A549 (cell line): ENCODE measurements around the gene SLC22A14. TPM values are rescaled to one million over a fixed set of nuclear protein-coding genes. Genes with fewer than 3 reads are reported as not detected.

Source experiments
- ATAC-seq, 2 experiments: fragments of 200-7000 bp in 1 of 2; fragments of >200 bp in 1 of 2; cut with Nextera tagmentation in 1 of 2; cut with Tn5 transposase in 1 of 2; 3 replicates each; pipeline versions ENCODE4 v1.8.0 to v1.9.1; 2018 to 2020; ENCODE audit warnings: mild to moderate bottlenecking in 1 of 2, moderate library complexity in 1 of 2
- CTCF ChIA-PET: fragments of 300-600 bp; sonication (Branson Sonifier 250); formaldehyde crosslinking; extraction: SDS; loops from one replicate; lab custom pipeline; 2021; ENCODE audit warnings: antibody characterized with exemption, inconsistent platforms; lab: Yijun Ruan, JAX
- POLR2A ChIA-PET: fragments of 350-600 bp; formaldehyde crosslinking; extraction: SDS; loops from one replicate; lab custom pipeline; 2021; ENCODE audit warnings: antibody characterized with exemption, inconsistent platforms; lab: Yijun Ruan, JAX
- DNase-seq, 2 experiments: peaks; one replicate each; pipeline versions ENCODE4 v3.0.0 to v3.0.0-alpha.2; 2011 to 2016; ENCODE audit warnings: low read depth in 1 of 2, low spot score in 1 of 2
- FAIRE-seq: peaks from 2 replicates; lab custom pipeline; 2011; peaks lifted over from hg19 to GRCh38; lab: Jason Lieb, UNC
- H3K27ac ChIP-seq, 2 experiments: fragments of >200 bp; sonication (Bioruptor Twin); formaldehyde crosslinking; 3 replicates each; pipeline ENCODE4 v1.5.1; 2016 to 2017
- H3K4me1 ChIP-seq: fragments of >200 bp; sonication (Bioruptor Twin); formaldehyde crosslinking; 3 replicates; pipeline ENCODE4 v1.6.1; 2016
- H3K4me2 ChIP-seq: fragments of >200 bp; sonication (Bioruptor Twin); formaldehyde crosslinking; 3 replicates; pipeline ENCODE4 v1.6.1; 2016
- H3K4me3 ChIP-seq: fragments of >200 bp; sonication (Bioruptor Twin); formaldehyde crosslinking; 3 replicates; pipeline ENCODE4 v1.5.1; 2016
- H3K9me3 ChIP-seq: fragments of >200 bp; sonication (Bioruptor Twin); formaldehyde crosslinking; 3 replicates; pipeline ENCODE4 v1.6.1; 2016
- CHD4 ChIP-seq: fragments of 200-600 bp; sonication (generic); IDR thresholded peaks from 2 replicates; pipeline ENCODE4 v1.6.1; 2016; ENCODE audit warnings: antibody characterized with exemption, mild to moderate bottlenecking, borderline replicate concordance
- EHF ChIP-seq: fragments of 250-450 bp; sonication (Bioruptor Pico); IDR thresholded peaks from 2 replicates; pipeline ENCODE4 v1.5.0; 2020; ENCODE audit warnings: mild to moderate bottlenecking
- HOXB13 ChIP-seq: fragments of 250-450 bp; sonication (Bioruptor Pico); IDR thresholded peaks from 2 replicates; pipeline ENCODE4 v1.5.0; 2020; ENCODE audit warnings: low read depth, mild to moderate bottlenecking, moderate library complexity
- HOXB5 ChIP-seq: fragments of 250-450 bp; sonication (Bioruptor Pico); IDR thresholded peaks from 2 replicates; pipeline ENCODE4 v1.5.0; 2020; ENCODE audit warnings: mild to moderate bottlenecking, moderate library complexity
- MAFK ChIP-seq: fragments of 450-650 bp; IDR thresholded peaks from 2 replicates; pipeline ENCODE4 v1.6.1; 2014; ENCODE audit not compliant: partially characterized antibody
- MYC ChIP-seq: IDR thresholded peaks from 2 replicates; pipeline ENCODE4 v1.6.1; 2012; ENCODE audit warnings: mild to moderate bottlenecking, inconsistent platforms, low read length, improper control_type of control experiment, borderline replicate concordance
- RAD21 ChIP-seq, 2 experiments: fragments of >200 bp in 1 of 2; sonication (Bioruptor Twin) in 1 of 2; formaldehyde crosslinking in 1 of 2; IDR thresholded peaks in 1 of 2; conservative IDR thresholded peaks in 1 of 2; 2 replicates in 1 of 2; 3 replicates in 1 of 2; pipeline ENCODE4 v1.6.1; 2012 to 2018; ENCODE audit warnings: inconsistent platforms in 1 of 2
- RARB ChIP-seq: fragments of 250-450 bp; sonication (Bioruptor Pico); IDR thresholded peaks from 2 replicates; pipeline ENCODE4 v1.8.0; 2021; ENCODE audit warnings: mild to moderate bottlenecking, moderate library complexity
- RCOR1 ChIP-seq: fragments of 150-350 bp; IDR thresholded peaks from 2 replicates; pipeline ENCODE4 v1.6.1; 2014; ENCODE audit warnings: antibody characterized with exemption, low read length, low read depth
- TFCP2L1 ChIP-seq: fragments of 250-450 bp; sonication (Bioruptor Pico); IDR thresholded peaks from 2 replicates; pipeline ENCODE4 v1.5.0; 2021; ENCODE audit warnings: mild to moderate bottlenecking
- ZSCAN20 ChIP-seq: fragments of 250-450 bp; sonication (Bioruptor Pico); IDR thresholded peaks from 2 replicates; pipeline ENCODE4 v1.8.0; 2022; ENCODE audit warnings: mild to moderate bottlenecking, moderate library complexity
- WGBS: methylation state at CpG from one replicate; pipeline ENCODE4 v1.1.6; 2017; ENCODE audit errors: missing lambda C conversion rate; 5-methylcytosine and 5-hydroxymethylcytosine counted together
- polyA plus RNA-seq, 4 experiments: library from polyadenylated mRNA; depleted of rRNA in 3 of 4; stranded (reverse); fragments of >200 nt; fragmentation: RNase III in 1 of 4; extraction: RNeasy Plus Mini Kit Qiagen cat#74134 plus additional on column Dnase treatment in 1 of 4; gene quantifications; 2 replicates in 3 of 4; 3 replicates in 1 of 4; pipeline ENCODE4 v1.2.3, GENCODE V29; 2011 to 2017
- TF ChIP-seq, protein P1 (sequence below): fragments of 150-350 bp; IDR thresholded peaks from 2 replicates; pipeline ENCODE4 v1.6.1; 2014; ENCODE audit warnings: low read depth, mild to moderate bottlenecking, low read length
- TF ChIP-seq, protein P2 (sequence below): fragments of >200 bp; sonication (Bioruptor Twin); formaldehyde crosslinking; IDR thresholded peaks from 3 replicates; pipeline ENCODE4 v1.5.1; 2016
- TF ChIP-seq, protein P3 (sequence below): fragments of 450-650 bp; IDR thresholded peaks from 2 replicates; pipeline ENCODE4 v1.6.1; 2014; ENCODE audit warnings: antibody characterized with exemption
- TF ChIP-seq, protein P4 (sequence below): fragments of >200 bp; sonication (Bioruptor Twin); formaldehyde crosslinking; IDR thresholded peaks from 3 replicates; pipeline ENCODE4 v1.6.1; 2016
- TF ChIP-seq, protein P5 (sequence below): IDR thresholded peaks from 2 replicates; pipeline ENCODE4 v1.6.1; 2012; ENCODE audit warnings: low read depth, borderline replicate concordance

SLC22A14 gene
- polyA plus RNA-seq, 2 of the 4 experiments (the other 2 are of a cell fraction): 0.04 TPM; not detected in 1

DNA sequence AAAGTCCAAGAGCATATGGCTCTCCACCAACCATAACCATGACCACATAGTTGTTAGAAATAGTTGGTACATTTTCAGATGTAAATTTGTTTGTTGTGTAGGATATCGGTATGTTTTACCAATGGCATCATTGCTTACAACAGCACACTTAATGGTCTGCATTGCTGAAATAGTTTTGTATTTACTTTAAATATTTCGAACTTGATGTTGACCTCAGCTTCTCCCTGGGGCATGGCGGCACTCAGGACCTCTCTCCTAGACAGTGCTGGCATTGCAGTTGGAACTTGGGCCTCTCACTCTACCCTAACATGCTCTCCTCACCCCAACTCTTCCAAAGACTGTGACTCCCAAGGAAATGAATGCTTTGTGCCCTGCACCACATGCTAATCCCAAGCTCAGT, 11.5 kb upstream of the SLC22A14 start:
- ChIA-PET POLR2A (no interaction called here), CTCF (interaction anchor here (0.6 to 0.9 kb wide), 2 partner anchors 28 to 110 kb away, joined by 3 to 5 read pairs; no protein-coding TSS in a partner anchor)
- no peak for TF ChIP-seq HOXB13
- no peaks in the 10 kb centered on the region for H3K4me1 ChIP-seq
- no peak overlapping the region for H3K27ac ChIP-seq
- DNase-seq (no peak), FAIRE-seq (no peak), ATAC-seq (no peak)
- no peak overlapping the region for H3K4me3 ChIP-seq
- H3K4me2 ChIP-seq: no peak overlapping the region
- H3K9me3 ChIP-seq: no peaks in the 10 kb centered on the region
- WGBS: 77% methylated on average over 3 of the region's 3 CpGs

DNA sequence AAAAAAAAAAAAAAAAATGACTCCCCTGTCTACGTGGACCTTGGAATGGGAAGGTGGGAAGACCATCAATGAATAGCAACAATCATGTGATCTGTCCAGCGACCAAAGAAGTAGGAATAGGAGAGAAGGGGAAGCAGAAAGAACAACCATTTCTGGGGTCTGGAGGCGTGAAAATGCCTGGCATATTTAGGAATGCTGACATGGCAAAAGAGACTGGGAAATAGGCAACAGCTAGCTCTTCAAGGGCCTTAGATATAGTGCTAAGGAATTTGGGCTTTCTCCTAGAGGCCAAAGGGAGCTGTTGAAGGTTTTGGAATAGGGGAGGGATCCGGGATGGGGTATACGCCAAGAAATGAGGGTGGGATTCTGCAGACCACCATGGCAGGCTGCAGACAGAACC, 10.5 kb upstream of the SLC22A14 start:
- TF ChIP-seq, protein P1, sequence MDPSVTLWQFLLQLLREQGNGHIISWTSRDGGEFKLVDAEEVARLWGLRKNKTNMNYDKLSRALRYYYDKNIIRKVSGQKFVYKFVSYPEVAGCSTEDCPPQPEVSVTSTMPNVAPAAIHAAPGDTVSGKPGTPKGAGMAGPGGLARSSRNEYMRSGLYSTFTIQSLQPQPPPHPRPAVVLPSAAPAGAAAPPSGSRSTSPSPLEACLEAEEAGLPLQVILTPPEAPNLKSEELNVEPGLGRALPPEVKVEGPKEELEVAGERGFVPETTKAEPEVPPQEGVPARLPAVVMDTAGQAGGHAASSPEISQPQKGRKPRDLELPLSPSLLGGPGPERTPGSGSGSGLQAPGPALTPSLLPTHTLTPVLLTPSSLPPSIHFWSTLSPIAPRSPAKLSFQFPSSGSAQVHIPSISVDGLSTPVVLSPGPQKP: no peak
- no peak for TF ChIP-seq RCOR1
- TF ChIP-seq ZSCAN20 (CRISPR knock-in tag): no peak
- TF ChIP-seq, protein P2, sequence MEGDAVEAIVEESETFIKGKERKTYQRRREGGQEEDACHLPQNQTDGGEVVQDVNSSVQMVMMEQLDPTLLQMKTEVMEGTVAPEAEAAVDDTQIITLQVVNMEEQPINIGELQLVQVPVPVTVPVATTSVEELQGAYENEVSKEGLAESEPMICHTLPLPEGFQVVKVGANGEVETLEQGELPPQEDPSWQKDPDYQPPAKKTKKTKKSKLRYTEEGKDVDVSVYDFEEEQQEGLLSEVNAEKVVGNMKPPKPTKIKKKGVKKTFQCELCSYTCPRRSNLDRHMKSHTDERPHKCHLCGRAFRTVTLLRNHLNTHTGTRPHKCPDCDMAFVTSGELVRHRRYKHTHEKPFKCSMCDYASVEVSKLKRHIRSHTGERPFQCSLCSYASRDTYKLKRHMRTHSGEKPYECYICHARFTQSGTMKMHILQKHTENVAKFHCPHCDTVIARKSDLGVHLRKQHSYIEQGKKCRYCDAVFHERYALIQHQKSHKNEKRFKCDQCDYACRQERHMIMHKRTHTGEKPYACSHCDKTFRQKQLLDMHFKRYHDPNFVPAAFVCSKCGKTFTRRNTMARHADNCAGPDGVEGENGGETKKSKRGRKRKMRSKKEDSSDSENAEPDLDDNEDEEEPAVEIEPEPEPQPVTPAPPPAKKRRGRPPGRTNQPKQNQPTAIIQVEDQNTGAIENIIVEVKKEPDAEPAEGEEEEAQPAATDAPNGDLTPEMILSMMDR: no peak
- no peak for TF ChIP-seq HOXB5 (CRISPR knock-in tag)
- TF ChIP-seq MAFK: peak; percentile 90
- Histone ChIP-seq H3K4me3 (no peak overlapping the region), H3K9me3 (no peaks in the 10 kb centered on the region), H3K4me2 (no peak overlapping the region), H3K27ac (no peak overlapping the region), H3K4me1 (no peaks in the 10 kb centered on the region)
- CTCF ChIA-PET: interaction anchor here (0.6 to 1.0 kb wide), 2 partner anchors 11 to 109 kb away, joined by 3 to 5 read pairs; no protein-coding TSS in a partner anchor
- DNase-seq: no peak
- POLR2A ChIA-PET: no interaction called here
- WGBS: 72% methylated on average over 5 of the region's 5 CpGs
- FAIRE-seq: no peak
- ATAC-seq: no peak

DNA sequence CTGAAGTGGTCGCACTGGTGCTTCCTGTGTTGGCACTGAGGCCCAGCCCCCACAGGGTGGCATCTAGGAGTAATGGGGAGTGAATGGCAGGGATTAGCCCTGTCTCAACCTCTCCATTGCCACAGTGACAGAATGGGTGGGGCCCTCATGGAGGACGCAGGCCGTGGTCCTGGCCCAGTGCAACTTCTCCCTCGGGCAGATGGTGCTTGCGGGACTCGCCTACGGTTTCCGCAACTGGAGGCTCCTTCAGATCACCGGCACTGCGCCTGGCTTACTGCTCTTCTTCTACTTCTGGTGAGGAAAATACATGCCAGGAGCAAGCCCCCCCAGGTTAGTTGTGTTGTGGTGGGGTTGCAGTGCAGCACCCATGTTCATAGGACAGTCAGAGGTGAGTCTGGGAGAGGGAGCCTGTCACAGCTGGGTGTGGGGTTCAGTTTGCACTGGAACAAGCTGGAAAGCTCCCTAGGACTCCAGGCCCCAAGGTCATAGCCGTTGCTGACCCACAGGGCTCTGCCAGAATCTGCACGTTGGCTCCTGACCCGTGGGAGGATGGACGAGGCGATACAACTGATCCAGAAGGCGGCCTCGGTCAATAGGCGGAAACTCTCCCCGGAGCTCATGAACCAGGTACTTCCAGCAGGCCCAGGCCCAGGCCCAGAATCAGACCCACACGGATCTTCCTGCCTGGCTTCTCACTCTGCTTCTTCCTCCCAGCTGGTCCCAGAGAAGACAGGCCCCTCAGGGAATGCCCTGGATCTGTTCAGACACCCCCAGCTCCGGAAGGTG, 7.0 kb upstream of the SLC22A14 start:
- ATAC-seq: no peak
- CTCF ChIA-PET: interaction anchor here (0.5 kb wide), 1 partner anchor 94 kb away, joined by 3 read pairs; no protein-coding TSS in a partner anchor
- H3K9me3 ChIP-seq: no peaks in the 10 kb centered on the region
- POLR2A ChIA-PET: interaction anchor here (0.6 kb wide), 1 partner anchor 110 kb away, joined by 3 read pairs; the partner anchor contains the start of gene OXSR1
- no peak overlapping the region for H3K4me3 ChIP-seq
- H3K4me2 ChIP-seq: no peak overlapping the region
- TF ChIP-seq RAD21 (conservative IDR thresholded peaks at IDR 0.05 in 1 of 2, IDR thresholded peaks at IDR 0.05 in 1 of 2) (no peak), TFCP2L1 (CRISPR knock-in tag) (no peak), MAFK (no peak), CHD4 (no peak), MYC (no peak), RARB (CRISPR knock-in tag) (no peak), EHF (CRISPR knock-in tag) (no peak), RCOR1 (no peak)
- TF ChIP-seq, protein P3, sequence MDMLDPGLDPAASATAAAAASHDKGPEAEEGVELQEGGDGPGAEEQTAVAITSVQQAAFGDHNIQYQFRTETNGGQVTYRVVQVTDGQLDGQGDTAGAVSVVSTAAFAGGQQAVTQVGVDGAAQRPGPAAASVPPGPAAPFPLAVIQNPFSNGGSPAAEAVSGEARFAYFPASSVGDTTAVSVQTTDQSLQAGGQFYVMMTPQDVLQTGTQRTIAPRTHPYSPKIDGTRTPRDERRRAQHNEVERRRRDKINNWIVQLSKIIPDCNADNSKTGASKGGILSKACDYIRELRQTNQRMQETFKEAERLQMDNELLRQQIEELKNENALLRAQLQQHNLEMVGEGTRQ: no peak
- TF ChIP-seq, protein P4, sequence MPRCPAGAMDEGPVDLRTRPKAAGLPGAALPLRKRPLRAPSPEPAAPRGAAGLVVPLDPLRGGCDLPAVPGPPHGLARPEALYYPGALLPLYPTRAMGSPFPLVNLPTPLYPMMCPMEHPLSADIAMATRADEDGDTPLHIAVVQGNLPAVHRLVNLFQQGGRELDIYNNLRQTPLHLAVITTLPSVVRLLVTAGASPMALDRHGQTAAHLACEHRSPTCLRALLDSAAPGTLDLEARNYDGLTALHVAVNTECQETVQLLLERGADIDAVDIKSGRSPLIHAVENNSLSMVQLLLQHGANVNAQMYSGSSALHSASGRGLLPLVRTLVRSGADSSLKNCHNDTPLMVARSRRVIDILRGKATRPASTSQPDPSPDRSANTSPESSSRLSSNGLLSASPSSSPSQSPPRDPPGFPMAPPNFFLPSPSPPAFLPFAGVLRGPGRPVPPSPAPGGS: no peak
- TF ChIP-seq, protein P5, sequence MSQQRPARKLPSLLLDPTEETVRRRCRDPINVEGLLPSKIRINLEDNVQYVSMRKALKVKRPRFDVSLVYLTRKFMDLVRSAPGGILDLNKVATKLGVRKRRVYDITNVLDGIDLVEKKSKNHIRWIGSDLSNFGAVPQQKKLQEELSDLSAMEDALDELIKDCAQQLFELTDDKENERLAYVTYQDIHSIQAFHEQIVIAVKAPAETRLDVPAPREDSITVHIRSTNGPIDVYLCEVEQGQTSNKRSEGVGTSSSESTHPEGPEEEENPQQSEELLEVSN: no peak
- DNase-seq: no peak
- no peak for FAIRE-seq
- H3K4me1 ChIP-seq: no peaks in the 10 kb centered on the region
- no peak overlapping the region for H3K27ac ChIP-seq
- WGBS: 83% methylated on average over 19 of the region's 21 CpGs
